Endodermal cell (in vitro differentiated cells): ENCODE measurements around the gene EPM2A. TPM values are rescaled to one million over a fixed set of nuclear protein-coding genes. Genes with fewer than 3 reads are reported as not detected.

Experiments
- DNase-seq: peaks from one replicate; pipeline ENCODE4 v3.0.0-alpha.2; 2017
- H3K27ac ChIP-seq: 2 replicates; pipeline ENCODE4 v1.5.1; 2013; ENCODE audit warnings: mild to moderate bottlenecking, low read depth, low read length, moderate library complexity
- H3K27me3 ChIP-seq: 2 replicates; pipeline ENCODE4 v1.6.1; 2013; ENCODE audit warnings: mild to moderate bottlenecking, low read length, moderate library complexity; ENCODE audit not compliant: insufficient read depth, control insufficient read depth, poor library complexity, severe bottlenecking
- H3K36me3 ChIP-seq: 2 replicates; pipeline ENCODE4 v1.7.0; 2013; ENCODE audit warnings: mild to moderate bottlenecking, low read length, moderate library complexity; ENCODE audit not compliant: control insufficient read depth, insufficient read depth
- H3K4me1 ChIP-seq: one replicate; pipeline ENCODE4 v1.7.0; 2013; ENCODE audit warnings: low read length; ENCODE audit not compliant: control insufficient read depth, insufficient read depth
- H3K4me3 ChIP-seq: 2 replicates; pipeline ENCODE4 v1.5.1; 2013; ENCODE audit warnings: mild to moderate bottlenecking, low read length, moderate library complexity
- H3K9ac ChIP-seq: 2 replicates; pipeline ENCODE4 v1.6.1; 2013; ENCODE audit warnings: mild to moderate bottlenecking, low read length, moderate library complexity; ENCODE audit not compliant: poor library complexity, severe bottlenecking; ENCODE audit errors: extremely low read depth
- H3K9me3 ChIP-seq: 2 replicates; pipeline ENCODE4 v1.6.1; 2013; ENCODE audit warnings: mild to moderate bottlenecking, low read length, moderate library complexity; ENCODE audit not compliant: control insufficient read depth
- H3K27ac Mint-ChIP-seq: 2 replicates; pipeline ENCODE4 v1.8.0; 2020; ENCODE audit warnings: mixed read lengths
- H3K27me3 Mint-ChIP-seq: 2 replicates; pipeline ENCODE4 v1.8.0; 2021; ENCODE audit warnings: mild to moderate bottlenecking, mixed read lengths; ENCODE audit not compliant: insufficient read depth
- H3K36me3 Mint-ChIP-seq: 2 replicates; pipeline ENCODE4 v1.8.0; 2020; ENCODE audit warnings: low read depth, mixed read lengths
- H3K4me1 Mint-ChIP-seq: 2 replicates; pipeline ENCODE4 v1.8.0; 2020; ENCODE audit warnings: mixed read lengths
- H3K4me3 Mint-ChIP-seq: 2 replicates; pipeline ENCODE4 v1.8.0; 2020; ENCODE audit warnings: mild to moderate bottlenecking, moderate library complexity, mixed read lengths
- H3K9me3 Mint-ChIP-seq: 2 replicates; pipeline ENCODE4 v1.8.0; 2020; ENCODE audit warnings: mild to moderate bottlenecking, mixed read lengths
- CTCF ChIP-seq: fragments of 200-600 bp; sonication (generic); conservative IDR thresholded peaks from 2 replicates; pipeline ENCODE4 v1.5.0; 2021; ENCODE audit warnings: antibody characterized with exemption, mild to moderate bottlenecking
- WGBS, 2 experiments: methylation state at CpG; one replicate each; pipeline versions ENCODE4 v1.1.5 to v1.1.7; 2013; ENCODE audit warnings: missing lambda C conversion rate in 2 of 2, mixed read lengths in 1 of 2; ENCODE audit not compliant: insufficient coverage in 1 of 2, insufficient read length in 1 of 2; 5-methylcytosine and 5-hydroxymethylcytosine counted together
- total RNA-seq, 2 donors: library from RNA; stranded (reverse); fragmentation: NEBNext Ultra II Directional in 1 of 2; extraction: Animal tissue kit (Norgen Biotek cat#: 25700) in 1 of 2; gene quantifications; 2 replicates in 1 of 2; 3 replicates in 1 of 2; pipeline ENCODE4 v1.2.1, GENCODE V29; 2021

The EPM2A gene
- total RNA-seq, 2 donors from 2014 or later: 5.1 to 7.2 TPM

DNA sequence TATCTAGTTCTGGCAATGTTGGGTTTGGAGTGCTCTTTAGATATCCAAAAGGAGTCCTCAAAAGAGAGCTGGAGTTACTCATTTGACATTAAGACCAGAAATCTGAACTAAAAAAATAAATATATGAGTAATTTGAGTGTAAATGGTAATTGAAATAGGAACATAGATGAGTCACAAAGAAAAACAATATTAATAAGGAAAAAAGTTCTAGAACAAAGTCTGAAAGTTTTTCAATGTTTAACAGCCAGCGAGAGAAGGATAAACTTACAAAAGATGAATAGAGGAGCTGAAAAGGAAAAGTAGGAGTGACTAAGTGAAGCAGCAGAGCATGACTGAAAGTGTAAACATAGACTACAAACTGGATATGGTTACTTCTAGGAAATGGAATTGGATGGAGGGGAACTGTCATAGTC, 46.8 kb downstream of the EPM2A start:
- Histone ChIP-seq H3K4me1 (no peaks in the 10 kb centered on the region), H3K27me3 (no peaks in the 10 kb centered on the region), H3K9me3 (peaks cover 7% of the 10 kb centered on the region), H3K27ac (no peak overlapping the region), H3K4me3 (no peak overlapping the region), H3K9ac (no peak overlapping the region), H3K36me3 (no peaks in the 10 kb centered on the region)
- no peaks in the 10 kb centered on the region for H3K27me3 Mint-ChIP-seq
- peaks cover 2% of the 10 kb centered on the region for H3K36me3 Mint-ChIP-seq
- no peak overlapping the region for H3K27ac Mint-ChIP-seq
- no peak overlapping the region for H3K4me3 Mint-ChIP-seq
- TF ChIP-seq CTCF: no peak
- peaks cover 9% of the 10 kb centered on the region for H3K9me3 Mint-ChIP-seq
- no peaks in the 10 kb centered on the region for H3K4me1 Mint-ChIP-seq
- no peak for DNase-seq
- WGBS, 2 experiments: 92 to 93% methylated on average over 1 of the region's 1 CpG

GRCh38 chr6:145685932-145686331, 49.4 kb downstream of the EPM2A start:
- Mint-ChIP-seq H3K27ac (no peak overlapping the region), H3K36me3 (peaks cover 11% of the 10 kb centered on the region), H3K4me1 (no peaks in the 10 kb centered on the region), H3K27me3 (no peaks in the 10 kb centered on the region), H3K9me3 (peaks cover 10% of the 10 kb centered on the region), H3K4me3 (no peak overlapping the region)
- H3K27me3 ChIP-seq: no peaks in the 10 kb centered on the region
- TF ChIP-seq CTCF: no peak
- H3K4me3 ChIP-seq: no peak overlapping the region
- no peak overlapping the region for H3K27ac ChIP-seq
- 92% methylated on average over 2 of the region's 2 CpGs; no CpG with 5 or more reads in 1 of the 2 experiments for WGBS, 2 experiments
- DNase-seq: no peak
- peaks cover 9% of the 10 kb centered on the region for H3K9me3 ChIP-seq
- no peaks in the 10 kb centered on the region for H3K36me3 ChIP-seq
- H3K4me1 ChIP-seq: no peaks in the 10 kb centered on the region
- no peak overlapping the region for H3K9ac ChIP-seq

- H3K27me3 Mint-ChIP-seq: no peaks in the 10 kb centered on the region
- no peak overlapping the region for H3K27ac Mint-ChIP-seq
- Histone ChIP-seq H3K4me1 (no peaks in the 10 kb centered on the region), H3K27ac (no peak overlapping the region), H3K9me3 (peaks cover 9% of the 10 kb centered on the region), H3K27me3 (no peaks in the 10 kb centered on the region), H3K9ac (no peak overlapping the region), H3K36me3 (no peaks in the 10 kb centered on the region), H3K4me3 (no peak overlapping the region)
- no peak for TF ChIP-seq CTCF
- H3K4me3 Mint-ChIP-seq: no peak overlapping the region
- peaks cover 19% of the 10 kb centered on the region for H3K36me3 Mint-ChIP-seq
- DNase-seq: no peak
- no peaks in the 10 kb centered on the region for H3K4me1 Mint-ChIP-seq
- 87 to 92% methylated on average over 9 of the region's 9 CpGs for WGBS, 2 experiments
- peaks cover 26% of the 10 kb centered on the region for H3K9me3 Mint-ChIP-seq
Measured at GRCh38 chr6:145681965-145682364, 53.4 kb downstream of the EPM2A start.
